Neural cell (in vitro differentiated cells): ENCODE results near the gene CYP4Z1.
"Not testable (repeated sequence)": the region's sequence is repeated elsewhere in the genome, so short reads cannot be mapped to it uniquely, and the experiment has no call there.

Experiments used
- MXI1 ChIP-seq: fragments of 450-650 bp; conservative IDR thresholded peaks from 2 replicates; pipeline ENCODE4 v1.6.1; 2014; ENCODE audit warnings: antibody characterized with exemption, mild to moderate bottlenecking; ENCODE audit not compliant: poor library complexity, severe bottlenecking
- POLR2AphosphoS5 ChIP-seq: IDR thresholded peaks from 2 replicates; pipeline ENCODE4 v1.6.1; 2012

- not testable (repeated sequence) for TF ChIP-seq MXI1, POLR2AphosphoS5
These were observed 57.8 kb downstream of the CYP4Z1 start for GRCh38 chr1:47124834-47125233.
